Spleen (tissue), 11 donors: ENCODE data around the gene PIP4K2C. TPM values are rescaled to one million over a fixed set of nuclear protein-coding genes. Genes with fewer than 3 reads are reported as not detected.

Experiments used
- DNase-seq: peaks from one replicate; pipeline ENCODE4 v3.0.0-alpha.2; 2020
- H3K27ac ChIP-seq, 8 donors: fragments of 200-600 bp; sonication (generic) in 7 of 8; 1 replicate in 4 of 8; 2 replicates in 4 of 8; pipeline versions ENCODE4 v1.5.0 to v1.8.0; 2016 to 2021; ENCODE audit warnings: inconsistent platforms in 4 of 8, mild to moderate bottlenecking in 4 of 8, moderate library complexity in 1 of 8
- H3K27me3 ChIP-seq, 7 donors: fragments of 200-600 bp; sonication (generic) in 6 of 7; replicated peaks in 1 of 7; 1 replicate in 4 of 7; 2 replicates in 3 of 7; pipeline versions ENCODE4 v1.5.0 to v1.8.0; 2016 to 2021; ENCODE audit warnings: inconsistent platforms in 3 of 7, mild to moderate bottlenecking in 1 of 7
- H3K36me3 ChIP-seq, 6 donors: fragments of 200-600 bp; sonication (generic) in 5 of 6; 1 replicate in 4 of 6; 2 replicates in 2 of 6; pipeline versions ENCODE4 v1.5.0 to v1.8.0; 2016 to 2021; ENCODE audit warnings: inconsistent platforms in 2 of 6
- H3K4me1 ChIP-seq, 6 donors: fragments of 200-600 bp; sonication (generic) in 5 of 6; 1 replicate in 3 of 6; 2 replicates in 3 of 6; pipeline versions ENCODE4 v1.5.0 to v1.8.0; 2016 to 2021; ENCODE audit warnings: inconsistent platforms in 3 of 6
- H3K4me3 ChIP-seq, 8 donors: fragments of 200-600 bp; sonication (generic) in 7 of 8; 1 replicate in 4 of 8; 2 replicates in 4 of 8; pipeline versions ENCODE4 v1.5.0 to v1.8.0; 2016 to 2021; ENCODE audit warnings: inconsistent platforms in 4 of 8, mild to moderate bottlenecking in 4 of 8, moderate library complexity in 2 of 8
- H3K9me3 ChIP-seq, 8 donors: fragments of 200-600 bp; sonication (generic) in 7 of 8; 1 replicate in 4 of 8; 2 replicates in 4 of 8; pipeline versions ENCODE4 v1.5.0 to v1.8.0; 2016 to 2021; ENCODE audit warnings: inconsistent platforms in 4 of 8
- POLR2A ChIP-seq, 3 donors: fragments of 450-650 bp; IDR thresholded peaks; one replicate each; pipeline ENCODE4 v1.5.1; 2017; ENCODE audit warnings: antibody characterized with exemption in 3 of 3, mild to moderate bottlenecking in 1 of 3
- POLR2AphosphoS5 ChIP-seq, 3 donors: sonication (generic); formaldehyde crosslinking; IDR thresholded peaks; one replicate each; pipeline ENCODE4 v1.5.1; 2017; ENCODE audit warnings: antibody characterized with exemption in 3 of 3
- WGBS, 5 donors: extraction: QIAGEN DNeasy Blood & Tissue Kit in 3 of 5; methylation state at CpG; one replicate each; pipeline versions ENCODE4 v1.1.5 to v1.1.7; 2013 to 2018; 5-methylcytosine and 5-hydroxymethylcytosine counted together
- intact Hi-C: fragments of 100-400 bp; cut with DNase I; formaldehyde crosslinking; loops from one replicate; pipeline ENCODE4 v1.15.0; 2023; ENCODE audit warnings: low total_unique reads
- polyA plus RNA-seq, 3 donors: library from polyadenylated mRNA; stranded (reverse); fragments of 200-250 nt; gene quantifications; one replicate each; pipeline ENCODE4 v1.2.1, GENCODE V29; 2013
- total RNA-seq, 7 donors: library from RNA; depleted of rRNA in 3 of 7; stranded (reverse); fragments of >200 nt in 3 of 7; fragmentation: NEBNext Ultra II Directional in 4 of 7; extraction: Animal tissue kit (Norgen Biotek cat#: 25700) in 4 of 7; gene quantifications; one replicate each; pipeline versions ENCODE4 v1.1.0 to v1.2.1, GENCODE V29; 2016 to 2021
- TF ChIP-seq, protein P1 (sequence below), 11 experiments: fragments of 200-600 bp in 7 of 11; fragments of 450-650 bp in 4 of 11; sonication (generic) in 4 of 11; IDR thresholded peaks in 8 of 11; conservative IDR thresholded peaks in 3 of 11; 1 replicate in 7 of 11; 2 replicates in 4 of 11; pipeline versions ENCODE4 v1.4.0 to v1.8.0; 2016 to 2021; ENCODE audit warnings: antibody characterized with exemption in 11 of 11, inconsistent platforms in 4 of 11, mild to moderate bottlenecking in 1 of 11
- donor health status: healthy with polysubstance abuse.
- donor health status: DM: no; HTN: no; CAD: no; lungs with moderate emphysema.
- donor health status: DM: no; HTN: no; CAD: no.
- donor health status: Bipolar disorder and iron deficiency.
- donor health status: healthy.
- donor health status: DM: no; HTN: no; CAD: no.
- donor health status: DM: yes; HTN: yes; CAD: no.

PIP4K2C gene
- total and polyA plus RNA-seq, 10 donors: 5.7 to 20.9 (median 16.9) TPM

DNA sequence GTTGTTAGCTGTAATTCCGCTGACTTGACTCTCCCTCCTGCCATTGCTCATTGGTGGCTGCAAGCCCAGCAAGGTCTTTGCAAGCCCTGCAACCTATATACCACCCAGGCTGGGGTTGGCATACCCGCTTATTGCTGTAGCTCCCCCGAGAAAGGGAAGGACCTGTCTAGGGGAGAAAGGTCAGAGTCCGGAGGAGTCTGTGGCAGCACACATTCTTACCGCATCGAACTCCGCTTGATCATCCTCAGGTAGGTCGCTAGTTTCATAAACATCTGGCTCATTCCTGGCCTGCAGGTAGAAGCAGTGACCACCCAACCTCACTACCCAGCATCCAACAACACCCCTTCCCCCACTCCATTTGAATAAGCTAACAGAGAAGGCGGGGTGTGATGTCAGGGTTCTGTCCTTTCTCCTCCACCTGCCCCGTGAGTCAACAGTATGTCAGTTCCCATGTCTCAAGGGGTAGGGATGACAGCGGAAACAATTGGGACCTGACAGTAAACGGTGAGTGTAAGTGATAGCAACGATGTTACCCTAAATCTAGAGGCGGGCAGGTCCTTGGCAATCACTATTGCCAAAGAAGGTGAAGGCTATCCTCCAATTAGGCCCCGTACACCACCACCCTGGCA is 45.1 kb upstream of the PIP4K2C start:
- DNase-seq: no peak
- WGBS, 5 donors: 67 to 77% (median 70%) methylated on average over 15 of the region's 15 CpGs
- Histone ChIP-seq H3K9me3 (no peaks in the 10 kb centered on the region), H3K4me3 (peak overlapping the region; percentile 73 to 97 (median 90)), H3K27me3 (peaks cover 0 to 28% (median 21%) of the 10 kb centered on the region in 7 donors), H3K4me1 (peaks cover 27 to 65% (median 44%) of the 10 kb centered on the region in 6 donors), H3K36me3 (peaks cover 0 to 21% (median 10%) of the 10 kb centered on the region in 6 donors), H3K27ac (peak overlapping the region in 6 of 8 donors; percentile 84 to 94 (median 90))
- intact Hi-C loops: no loop called here
- TF ChIP-seq POLR2AphosphoS5 (IDR thresholded peaks at IDR 0.05) (no peak), POLR2A (IDR thresholded peaks at IDR 0.05) (no peak)

DNA sequence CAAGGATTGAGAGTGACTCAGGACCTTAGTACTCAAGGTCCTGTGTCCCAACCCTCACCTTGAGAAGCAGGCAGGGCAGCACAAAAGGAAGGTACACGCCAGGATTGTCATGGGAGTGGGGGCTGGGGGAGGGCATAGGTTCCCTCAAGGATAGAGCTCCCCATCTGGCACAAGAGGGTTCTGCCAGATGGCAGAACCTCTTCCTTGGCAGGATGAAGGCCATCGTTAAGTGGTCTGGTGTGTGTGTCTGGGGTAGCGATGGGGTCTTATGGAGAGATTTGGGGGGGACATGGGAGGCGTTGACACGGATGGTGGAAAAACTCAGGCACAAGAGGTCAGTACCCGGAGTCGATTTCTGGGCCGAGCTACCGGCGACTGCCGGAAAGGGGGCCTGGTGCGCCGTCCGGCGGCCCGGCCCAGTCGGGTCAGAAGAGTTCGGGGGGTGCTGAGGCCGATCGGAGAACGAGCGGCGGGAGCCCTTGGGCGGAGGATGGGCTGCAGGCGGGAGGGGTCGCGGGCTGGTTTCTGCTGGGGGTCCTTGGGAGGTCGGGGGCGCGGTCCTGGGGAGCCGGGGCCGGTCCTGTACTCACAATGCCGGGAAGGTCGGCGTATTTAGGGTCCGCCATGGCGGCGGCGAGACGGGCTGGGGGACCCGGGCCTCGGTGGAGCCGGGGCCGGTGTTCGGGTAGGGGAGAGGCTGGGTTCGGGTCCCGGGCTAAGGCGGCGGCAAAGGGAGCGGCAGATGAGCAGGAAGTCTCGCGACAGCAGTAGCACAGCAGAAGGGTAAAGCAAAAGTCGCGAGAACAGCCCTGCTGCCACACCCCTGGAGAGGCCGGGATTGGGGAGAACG is 44.3 kb upstream of the PIP4K2C start, which contains the start of gene DCTN2:
Gene DCTN2, minus strand, starts transcription at position 755 of the 850 bp plus-strand sequence. Its CDS starts 129 bp downstream, at position 626.
- peak; percentile 80 to 87 (median 83) for TF ChIP-seq POLR2AphosphoS5 (IDR thresholded peaks at IDR 0.05)
- no peak for TF ChIP-seq POLR2A (IDR thresholded peaks at IDR 0.05)
- TF ChIP-seq, protein P1, sequence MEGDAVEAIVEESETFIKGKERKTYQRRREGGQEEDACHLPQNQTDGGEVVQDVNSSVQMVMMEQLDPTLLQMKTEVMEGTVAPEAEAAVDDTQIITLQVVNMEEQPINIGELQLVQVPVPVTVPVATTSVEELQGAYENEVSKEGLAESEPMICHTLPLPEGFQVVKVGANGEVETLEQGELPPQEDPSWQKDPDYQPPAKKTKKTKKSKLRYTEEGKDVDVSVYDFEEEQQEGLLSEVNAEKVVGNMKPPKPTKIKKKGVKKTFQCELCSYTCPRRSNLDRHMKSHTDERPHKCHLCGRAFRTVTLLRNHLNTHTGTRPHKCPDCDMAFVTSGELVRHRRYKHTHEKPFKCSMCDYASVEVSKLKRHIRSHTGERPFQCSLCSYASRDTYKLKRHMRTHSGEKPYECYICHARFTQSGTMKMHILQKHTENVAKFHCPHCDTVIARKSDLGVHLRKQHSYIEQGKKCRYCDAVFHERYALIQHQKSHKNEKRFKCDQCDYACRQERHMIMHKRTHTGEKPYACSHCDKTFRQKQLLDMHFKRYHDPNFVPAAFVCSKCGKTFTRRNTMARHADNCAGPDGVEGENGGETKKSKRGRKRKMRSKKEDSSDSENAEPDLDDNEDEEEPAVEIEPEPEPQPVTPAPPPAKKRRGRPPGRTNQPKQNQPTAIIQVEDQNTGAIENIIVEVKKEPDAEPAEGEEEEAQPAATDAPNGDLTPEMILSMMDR (IDR thresholded peaks at IDR 0.05 in 8 of 11, conservative IDR thresholded peaks at IDR 0.05 in 3 of 11): peak in 4 of 11 experiments; percentile 29 to 56 (median 36)
- no peaks in the 10 kb centered on the region for H3K9me3 ChIP-seq
- peak within 1 kb of the TSS; percentile 80 to 94 (median 88) for H3K27ac ChIP-seq
- peaks cover 0 to 28% (median 21%) of the 10 kb centered on the region in 7 donors for H3K27me3 ChIP-seq
- peaks cover 27 to 60% (median 44%) of the 10 kb centered on the region in 6 donors for H3K4me1 ChIP-seq
- peak; percentile 97 for DNase-seq
- peak within 1 kb of the TSS; percentile 73 to 97 (median 90) for H3K4me3 ChIP-seq
- intact Hi-C loops: no loop called here
- peaks cover 0 to 14% (median 7%) of the 10 kb centered on the region in 6 donors for H3K36me3 ChIP-seq
- WGBS, 5 donors: 0 to 1% (median 1%) methylated on average over 42 to 56 of the region's 56 CpGs

DNA sequence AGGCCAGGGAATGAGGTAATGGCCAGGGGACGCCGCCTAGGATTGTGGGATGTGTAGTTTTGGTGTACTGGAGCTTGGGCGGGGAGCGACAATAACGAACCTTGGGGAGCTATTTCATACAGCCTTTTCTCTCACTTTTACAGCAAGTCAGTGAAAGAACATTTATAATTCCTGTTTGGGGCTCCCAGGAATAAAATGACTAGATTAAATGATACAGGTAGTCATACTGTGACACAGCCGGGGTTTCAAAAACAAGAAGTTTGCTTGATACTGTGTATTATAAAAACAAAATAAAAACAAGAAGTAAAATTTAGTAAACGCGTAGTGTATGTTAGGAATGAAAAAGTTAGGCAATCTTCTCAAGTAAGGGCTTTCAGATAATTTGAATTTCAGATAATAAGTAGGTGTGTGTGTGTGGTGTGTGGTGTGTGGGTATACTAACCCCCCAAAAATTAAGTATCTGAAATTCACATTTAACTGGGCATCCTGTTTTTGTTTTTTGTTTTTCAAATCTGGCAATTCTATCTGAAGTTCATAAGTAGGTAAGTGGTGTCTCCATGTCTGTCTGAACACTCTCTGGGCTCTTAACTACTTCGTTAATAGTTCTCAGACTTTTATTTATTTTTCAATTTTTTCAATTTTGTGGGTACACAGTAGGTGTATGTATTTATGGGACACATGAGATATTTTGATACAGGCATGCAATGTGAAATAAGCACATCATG is 43.5 kb upstream of the PIP4K2C start:
- intact Hi-C loops: no loop called here
- Histone ChIP-seq H3K27ac (peak overlapping the region in 7 of 8 donors; percentile 80 to 94 (median 90)), H3K36me3 (peaks cover 0 to 6% (median 3%) of the 10 kb centered on the region in 6 donors), H3K4me3 (peak overlapping the region; percentile 73 to 97 (median 90)), H3K9me3 (no peaks in the 10 kb centered on the region), H3K27me3 (peaks cover 0 to 31% (median 21%) of the 10 kb centered on the region in 7 donors), H3K4me1 (peaks cover 27 to 57% (median 44%) of the 10 kb centered on the region in 6 donors)
- DNase-seq: no peak
- TF ChIP-seq POLR2AphosphoS5 (IDR thresholded peaks at IDR 0.05) (no peak), POLR2A (IDR thresholded peaks at IDR 0.05) (no peak)
- TF ChIP-seq, protein P1 (IDR thresholded peaks at IDR 0.05 in 8 of 11, conservative IDR thresholded peaks at IDR 0.05 in 3 of 11): peak in 1 of 11 experiments; percentile 1
- 14 to 19% (median 16%) methylated on average over 9 of the region's 9 CpGs for WGBS, 5 donors

DNA sequence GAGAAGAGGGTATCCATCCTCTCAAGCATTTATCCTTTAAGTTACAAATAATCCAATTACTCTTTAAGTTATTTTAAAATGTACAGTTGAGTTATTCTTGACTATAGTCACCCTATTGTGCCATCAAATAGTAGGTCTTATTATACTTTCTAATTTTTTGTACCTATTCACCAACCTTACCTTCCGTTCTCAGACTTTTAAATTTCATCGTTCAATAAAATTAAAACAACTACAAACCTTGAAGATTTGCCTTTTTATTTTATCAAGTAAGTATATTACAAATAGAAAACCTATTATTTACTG is 43.0 kb upstream of the PIP4K2C start:
- Histone ChIP-seq H3K9me3 (no peaks in the 10 kb centered on the region), H3K36me3 (peaks cover 0 to under 1% (median 0%) of the 10 kb centered on the region in 6 donors), H3K27ac (no peak overlapping the region), H3K4me1 (peaks cover 27 to 57% (median 44%) of the 10 kb centered on the region in 6 donors), H3K27me3 (peaks cover 0 to 36% (median 21%) of the 10 kb centered on the region in 7 donors), H3K4me3 (no peak overlapping the region)
- WGBS, 5 donors: 92 to 97% (median 96%) methylated on average over 2 of the region's 2 CpGs
- DNase-seq: no peak
- TF ChIP-seq, protein P1 (IDR thresholded peaks at IDR 0.05 in 8 of 11, conservative IDR thresholded peaks at IDR 0.05 in 3 of 11): no peak
- TF ChIP-seq POLR2AphosphoS5 (IDR thresholded peaks at IDR 0.05): no peak
- intact Hi-C loops: no loop called here
